ENCODE data around the gene COL4A6.
"Not testable (repeated sequence)": the region's sequence is repeated elsewhere in the genome, so short reads cannot be mapped to it uniquely, and the experiment has no call there.

The COL4A6 gene

DNA sequence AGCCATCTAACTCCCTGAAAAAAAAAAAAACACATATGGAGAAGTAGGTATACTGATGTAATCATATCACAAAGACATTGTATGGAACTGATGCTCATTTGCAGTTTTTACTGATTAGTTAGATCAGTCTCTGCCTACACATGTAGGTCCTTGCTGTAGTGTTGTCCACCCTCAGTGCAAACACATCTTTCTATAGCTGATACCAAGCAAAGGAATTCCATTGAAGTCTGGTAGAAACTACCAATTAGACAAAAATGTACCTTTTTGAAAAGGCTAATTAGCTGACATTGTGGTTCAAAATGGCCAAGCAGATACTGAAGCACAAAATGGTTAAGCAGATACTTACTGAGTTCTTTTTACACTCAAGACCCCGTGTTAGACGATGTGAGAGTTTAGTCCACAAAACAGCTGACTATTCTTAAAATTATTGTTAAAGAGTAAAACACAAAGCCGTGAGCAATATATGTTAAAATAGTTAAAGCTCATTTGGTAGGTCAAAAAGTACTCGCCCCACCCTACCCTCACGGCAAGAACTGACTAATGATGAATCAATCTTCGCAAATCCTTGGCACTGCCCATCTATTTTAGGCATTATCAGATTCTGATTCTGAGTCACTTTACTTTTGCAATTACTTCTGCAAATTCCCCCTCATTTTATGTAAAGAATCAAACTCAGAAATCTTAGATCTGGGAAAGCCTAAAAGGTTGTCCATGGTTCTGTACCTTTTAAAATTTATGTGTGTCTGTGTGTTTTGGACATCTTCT is 40.4 kb downstream of the COL4A6 start:
- no peak for DNase-seq

DNA sequence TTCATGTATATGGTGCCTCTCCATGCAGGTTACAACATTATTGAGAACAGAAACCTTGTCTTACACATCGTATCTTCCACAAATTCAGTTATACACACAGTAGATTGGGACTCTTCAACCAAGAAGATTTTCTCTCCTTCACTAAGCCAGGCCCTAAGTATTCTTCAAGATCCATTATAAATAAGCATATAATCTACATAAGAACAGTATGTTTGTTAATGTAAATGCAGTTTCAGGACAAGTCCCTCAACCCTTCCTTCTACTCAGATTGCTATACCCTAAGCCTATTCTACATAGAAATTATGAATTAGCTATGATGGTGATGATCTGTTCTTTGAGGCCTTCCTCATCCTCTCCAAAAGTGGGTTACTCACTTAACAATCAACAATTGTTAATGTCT is 41.2 kb downstream of the COL4A6 start:
- no peak for DNase-seq

- DNase-seq = no peak
Observed at GRCh38 chrX:108396188-108396891, 41.9 kb downstream of the COL4A6 start.

DNA sequence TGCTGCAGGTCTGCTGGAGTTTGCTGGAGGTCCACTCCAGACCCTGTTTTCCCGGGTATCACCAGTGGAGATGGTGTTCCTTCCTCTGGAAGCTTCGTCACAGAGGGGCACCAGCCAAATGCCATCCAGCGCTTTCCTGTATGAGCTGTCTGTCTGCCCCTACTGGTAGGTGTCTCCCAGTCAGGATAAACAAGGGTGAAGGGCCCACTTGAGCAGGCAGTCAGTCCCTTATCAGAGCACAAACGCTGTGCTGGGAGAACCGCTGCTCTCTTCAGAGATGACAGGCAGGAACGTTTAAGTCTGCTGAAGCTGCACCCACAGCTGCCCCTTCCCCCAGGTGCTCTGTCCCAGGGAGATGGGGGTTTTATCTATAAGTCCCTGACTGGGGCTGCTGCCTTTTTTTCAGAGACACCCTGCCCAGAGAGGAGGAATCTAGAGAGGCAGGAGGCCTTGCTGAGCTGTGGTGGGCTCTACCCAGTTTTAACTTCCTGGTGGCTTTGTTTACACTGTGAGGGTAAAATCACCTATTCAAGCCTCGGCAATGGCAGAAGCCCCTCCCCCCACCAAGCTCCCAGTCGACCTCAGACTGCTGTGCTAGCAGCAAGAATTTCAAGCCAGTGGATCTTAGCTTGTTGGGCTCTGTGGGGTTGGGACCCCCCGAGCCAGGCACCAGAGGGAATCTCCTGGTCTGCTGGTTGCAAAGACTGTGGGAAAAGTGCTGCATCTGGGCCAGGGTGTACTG is 47.1 kb downstream of the COL4A6 start:
- DNase-seq = not testable (repeated sequence)

- no peak for DNase-seq
Observed at GRCh38 chrX:108384783-108385182, 53.4 kb downstream of the COL4A6 start.

GRCh38 chrX:108380222-108380621 is 58.0 kb downstream of the COL4A6 start:
- DNase-seq = no peak

DNA sequence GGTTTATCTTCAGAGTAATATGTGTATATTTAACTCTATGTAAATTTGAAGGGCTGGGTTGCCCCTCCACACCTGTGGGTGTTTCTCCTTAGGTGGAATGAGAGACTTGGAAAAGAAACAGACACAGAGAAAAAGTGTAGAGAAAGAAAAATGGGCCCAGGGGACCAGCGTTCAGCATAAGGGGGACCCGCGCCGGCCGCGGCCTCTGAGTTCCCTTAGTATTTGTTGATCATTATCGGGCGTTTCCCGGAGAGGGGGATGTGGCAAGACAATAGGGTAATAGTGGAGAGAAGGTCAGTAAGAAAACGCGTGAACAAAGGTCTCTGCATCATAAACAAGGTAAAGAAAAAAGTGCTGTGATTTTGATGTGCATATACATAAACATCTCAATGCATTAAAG is 61.4 kb downstream of the COL4A6 start:
- DNase-seq = not testable (repeated sequence)

- DNase-seq = not testable (repeated sequence)
Observed at GRCh38 chrX:108375591-108375990, 62.6 kb downstream of the COL4A6 start.

DNA sequence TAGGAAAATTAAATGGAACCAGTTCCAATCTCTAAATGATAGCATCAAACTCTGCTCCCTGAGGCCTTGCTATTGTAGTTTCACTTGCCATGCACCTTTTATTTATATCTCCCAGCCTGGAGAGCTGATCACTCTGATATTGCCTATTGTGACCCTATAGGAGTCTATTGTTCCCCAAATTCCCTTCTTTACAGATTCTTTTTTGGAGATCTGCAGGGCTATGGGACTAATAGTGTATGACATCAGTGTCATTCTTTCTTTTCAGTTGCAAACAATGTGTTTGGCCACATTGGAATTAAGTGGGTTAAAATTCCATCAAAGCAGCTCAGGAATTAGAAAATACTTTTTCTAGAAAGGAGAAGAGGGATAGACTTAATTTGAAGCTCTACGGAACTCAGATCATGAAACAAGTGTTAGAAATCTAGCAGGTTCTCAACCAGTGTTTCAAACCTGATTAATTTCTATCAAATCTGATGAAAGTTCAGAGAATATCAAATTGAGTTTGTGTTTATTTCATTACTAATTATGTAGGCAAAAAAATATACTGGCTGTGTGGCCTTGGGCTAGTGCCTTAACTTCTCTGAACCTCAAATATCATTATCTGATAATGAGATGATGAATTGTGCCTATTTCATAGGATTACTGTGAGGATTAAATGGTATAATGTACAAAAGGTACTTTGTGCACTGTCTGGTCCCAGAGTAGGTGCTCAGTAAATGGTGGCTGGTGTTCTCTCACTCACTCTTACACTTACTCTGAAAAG is 71.4 kb downstream of the COL4A6 start:
- no peak for DNase-seq

GRCh38 chrX:108362026-108362425 is 76.2 kb downstream of the COL4A6 start:
- no peak for DNase-seq

- no peak for DNase-seq
Observed at GRCh38 chrX:108361316-108361715, 76.9 kb downstream of the COL4A6 start.

GRCh38 chrX:108359806-108360602 is 78.2 kb downstream of the COL4A6 start:
- DNase-seq = no peak

- no peak for DNase-seq
Observed at GRCh38 chrX:108353452-108353851, 84.8 kb downstream of the COL4A6 start.

DNA sequence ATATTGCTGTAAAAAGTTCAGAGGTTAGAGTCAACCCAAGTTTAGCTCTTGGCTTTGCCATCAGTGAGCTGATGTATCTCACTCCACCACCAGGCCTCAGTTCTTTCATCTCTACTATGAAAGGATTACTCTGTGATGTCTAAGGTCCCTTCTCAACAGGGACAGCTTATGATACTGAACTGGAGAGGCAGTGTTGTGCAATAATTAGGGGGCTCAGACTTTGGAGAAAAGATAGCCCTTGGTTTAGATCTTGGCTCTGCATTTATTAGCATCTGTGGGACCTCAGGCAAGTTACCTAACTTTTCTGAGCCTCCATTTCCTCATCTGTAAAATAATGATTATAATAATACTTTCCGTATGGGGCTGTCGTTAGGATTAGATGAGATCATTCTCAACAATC is 89.0 kb downstream of the COL4A6 start:
- no peak for DNase-seq

DNA sequence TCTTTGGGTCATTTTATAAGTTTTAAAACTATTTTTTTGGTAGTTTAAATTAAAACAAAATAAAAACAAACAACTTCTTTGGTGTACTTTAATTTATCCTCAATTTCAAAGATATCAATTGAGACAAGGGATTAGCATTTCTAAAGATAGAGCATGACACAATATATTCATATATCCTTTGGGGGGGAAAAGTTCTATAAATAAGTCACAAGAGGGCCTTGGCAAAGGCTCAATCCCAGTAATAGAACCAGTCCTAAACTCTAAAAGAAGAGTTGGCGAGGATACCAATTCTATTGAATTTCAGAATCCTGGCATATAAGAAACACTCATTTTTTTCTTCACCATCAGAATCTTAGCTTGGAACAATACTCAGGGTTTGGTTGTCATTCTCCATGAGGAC is 89.7 kb downstream of the COL4A6 start:
- no peak for DNase-seq

GRCh38 chrX:108347800-108348199 is 90.4 kb downstream of the COL4A6 start:
- DNase-seq = no peak

DNA sequence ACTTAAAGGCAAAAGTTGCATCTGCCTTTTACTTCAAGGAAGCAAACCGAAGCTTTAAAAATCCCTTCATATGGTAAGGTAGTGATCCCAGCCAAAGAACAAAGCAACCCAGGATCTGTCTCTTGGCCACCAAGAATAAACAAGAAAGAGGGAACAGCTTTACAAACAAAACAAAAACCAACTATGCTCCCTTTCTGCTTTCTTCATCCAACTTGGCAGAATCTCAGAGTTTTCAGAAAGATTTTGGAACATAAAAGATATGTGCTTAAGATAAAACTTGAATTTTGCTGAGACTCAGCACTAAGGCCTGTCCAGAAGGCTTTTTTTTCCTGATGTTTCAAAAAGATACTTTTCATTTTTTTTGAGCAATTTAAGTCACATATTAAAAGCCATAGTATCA is 94.0 kb downstream of the COL4A6 start:
- DNase-seq = no peak

DNA sequence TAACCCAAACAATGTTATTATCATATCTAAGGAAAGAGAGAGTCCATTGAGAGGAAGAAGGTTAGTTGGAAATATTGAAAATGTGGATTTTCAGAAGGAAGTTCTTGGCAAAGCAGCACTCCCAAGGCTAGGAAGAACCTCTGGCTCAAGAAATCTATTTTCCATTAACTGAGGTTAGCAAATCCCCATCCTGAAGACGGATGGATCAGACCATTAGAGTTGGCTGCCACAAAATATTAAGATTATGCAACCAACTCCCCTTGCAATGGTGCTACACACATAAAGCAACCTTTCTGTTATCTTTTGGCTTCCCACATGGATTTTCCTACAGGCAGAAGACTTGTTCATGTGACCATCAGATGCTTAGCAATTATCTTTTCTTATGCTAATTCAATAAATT is 96.3 kb downstream of the COL4A6 start:
- DNase-seq = no peak

GRCh38 chrX:108332281-108332680 is 105.9 kb downstream of the COL4A6 start:
- DNase-seq = no peak

DNA sequence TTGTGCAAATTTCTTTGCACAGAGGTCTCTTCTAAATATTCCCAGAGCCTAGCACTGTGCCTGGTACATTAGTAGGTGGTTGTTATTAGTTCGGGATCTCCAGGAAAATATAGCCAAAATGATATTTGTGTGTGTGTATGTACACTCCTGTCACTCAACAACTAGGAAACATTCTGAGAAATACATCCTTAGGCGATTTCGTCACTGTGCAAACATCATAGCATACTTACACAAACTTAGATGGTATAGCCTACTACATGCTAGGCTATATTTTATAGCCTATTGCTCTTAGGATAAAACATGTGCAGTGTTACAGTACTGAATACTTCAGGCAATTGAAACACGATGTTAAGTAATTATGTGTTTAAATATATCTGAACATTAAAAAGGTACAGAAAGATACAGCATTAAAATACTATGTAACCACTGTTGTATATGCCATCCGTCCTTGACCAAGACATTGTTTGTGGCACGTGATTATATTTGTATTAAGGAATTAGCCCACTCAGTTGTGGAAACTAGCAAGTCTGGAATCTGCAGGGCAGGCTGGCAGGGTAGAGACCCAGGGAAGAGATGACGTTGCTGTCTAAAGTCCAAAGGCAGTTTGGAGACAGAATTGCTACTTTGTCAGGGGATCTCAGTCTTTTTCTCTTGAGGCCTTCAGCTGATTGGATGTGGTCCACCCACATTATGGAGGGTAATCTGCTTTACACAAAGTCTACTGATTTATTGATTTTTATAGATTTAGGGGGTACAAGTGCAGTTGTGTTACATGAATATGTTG is 106.9 kb downstream of the COL4A6 start:
- DNase-seq = no peak

DNA sequence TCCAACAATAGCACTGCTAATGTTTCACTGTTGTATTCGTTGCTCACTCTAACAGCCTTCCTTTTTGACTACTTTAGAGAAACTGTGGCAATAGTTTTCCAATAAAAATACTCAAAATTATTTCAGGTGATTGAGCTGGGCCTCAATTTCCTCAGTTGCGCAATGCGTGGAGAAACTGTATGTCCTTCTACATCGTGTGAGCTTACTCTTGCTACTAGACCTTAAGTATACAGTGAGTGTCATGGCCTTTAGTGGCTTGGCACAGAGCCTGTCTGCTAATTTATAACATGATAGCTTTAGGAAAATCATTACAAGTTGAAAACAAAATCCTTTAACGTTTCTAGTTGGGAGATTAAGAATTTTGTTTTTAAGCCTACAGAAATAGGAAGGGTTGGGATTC is 114.5 kb downstream of the COL4A6 start:
- DNase-seq = no peak

Measured in SIG-M5 (cell line).